ENCODE results near the gene MDFI. TPM values are rescaled to one million over a fixed set of nuclear protein-coding genes. Genes with fewer than 3 reads are reported as not detected.

The MDFI gene
- polyA plus RNA-seq, 1 experiment: 0.19 TPM

DNA sequence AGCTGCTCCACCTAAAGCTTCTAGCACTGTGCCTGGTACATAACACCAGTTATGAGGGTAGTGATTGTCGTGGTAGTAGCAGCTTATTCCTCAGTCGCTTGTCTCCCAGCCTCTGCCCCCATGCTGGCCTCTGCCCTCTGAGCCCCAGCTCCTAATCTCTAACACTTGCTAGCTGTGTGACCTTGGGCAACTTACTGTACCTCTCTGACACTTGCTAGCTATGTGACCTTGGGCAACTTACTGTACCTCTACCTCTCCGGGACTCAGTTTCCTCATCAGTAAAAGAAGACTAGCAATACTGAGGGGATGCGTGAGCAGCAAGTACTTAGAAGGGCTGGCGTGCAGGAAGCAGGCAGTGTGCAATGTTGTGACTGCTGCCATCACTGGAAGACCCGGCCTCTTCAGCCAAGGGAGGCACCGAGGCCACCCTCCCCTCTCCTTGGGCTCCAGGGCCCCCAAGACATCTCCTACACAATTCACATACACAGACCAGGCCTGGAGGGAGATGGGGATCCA lies 9.9 kb downstream of the MDFI start:
- no peaks in the 10 kb centered on the region for H3K9me3 ChIP-seq (ENCODE audit: control insufficient read depth, insufficient read depth, low read length)
- peaks cover 42% of the 10 kb centered on the region for H3K27me3 ChIP-seq (ENCODE audit: control insufficient read depth, insufficient read depth, low read length)
- ChIA-PET POLR2A (no interaction called here), CTCF (interaction anchor here (1.0 to 1.3 kb wide), 2 partner anchors 46 to 280 kb away, joined by 4 read pairs; no protein-coding TSS in a partner anchor)
- TF ChIP-seq, protein P1, sequence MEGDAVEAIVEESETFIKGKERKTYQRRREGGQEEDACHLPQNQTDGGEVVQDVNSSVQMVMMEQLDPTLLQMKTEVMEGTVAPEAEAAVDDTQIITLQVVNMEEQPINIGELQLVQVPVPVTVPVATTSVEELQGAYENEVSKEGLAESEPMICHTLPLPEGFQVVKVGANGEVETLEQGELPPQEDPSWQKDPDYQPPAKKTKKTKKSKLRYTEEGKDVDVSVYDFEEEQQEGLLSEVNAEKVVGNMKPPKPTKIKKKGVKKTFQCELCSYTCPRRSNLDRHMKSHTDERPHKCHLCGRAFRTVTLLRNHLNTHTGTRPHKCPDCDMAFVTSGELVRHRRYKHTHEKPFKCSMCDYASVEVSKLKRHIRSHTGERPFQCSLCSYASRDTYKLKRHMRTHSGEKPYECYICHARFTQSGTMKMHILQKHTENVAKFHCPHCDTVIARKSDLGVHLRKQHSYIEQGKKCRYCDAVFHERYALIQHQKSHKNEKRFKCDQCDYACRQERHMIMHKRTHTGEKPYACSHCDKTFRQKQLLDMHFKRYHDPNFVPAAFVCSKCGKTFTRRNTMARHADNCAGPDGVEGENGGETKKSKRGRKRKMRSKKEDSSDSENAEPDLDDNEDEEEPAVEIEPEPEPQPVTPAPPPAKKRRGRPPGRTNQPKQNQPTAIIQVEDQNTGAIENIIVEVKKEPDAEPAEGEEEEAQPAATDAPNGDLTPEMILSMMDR (IDR thresholded peaks at IDR 0.05; ENCODE audit: low read depth, low read length): no peak
- no peak overlapping the region for H3K27ac ChIP-seq (ENCODE audit: low read depth, low read length)
- no peak for DNase-seq (ENCODE audit: low read depth, low spot score)
- H3K4me3 ChIP-seq (ENCODE audit: low read depth, low read length): no peak overlapping the region

DNA sequence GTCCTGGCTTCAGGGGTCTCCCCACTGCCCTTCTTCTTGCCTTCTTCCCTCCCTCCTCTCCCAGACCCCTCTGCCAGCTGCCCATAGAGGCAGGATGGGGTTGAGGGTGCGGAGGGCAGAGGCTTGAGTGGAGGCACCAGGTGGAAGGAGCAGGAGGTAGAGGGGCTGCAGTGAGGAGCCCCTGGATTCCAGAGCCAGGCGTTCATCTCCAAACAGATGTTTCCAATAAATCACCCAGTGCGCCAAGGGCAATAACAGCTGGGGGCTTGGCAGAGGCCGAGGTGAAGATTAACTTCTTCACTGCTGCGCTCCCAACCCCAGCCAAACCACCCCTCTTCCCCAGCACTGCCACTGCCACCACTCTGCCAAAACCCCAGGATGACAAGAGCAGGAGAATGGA lies 10.7 kb downstream of the MDFI start:
- H3K9me3 ChIP-seq (ENCODE audit: control insufficient read depth, insufficient read depth, low read length): no peaks in the 10 kb centered on the region
- peaks cover 37% of the 10 kb centered on the region for H3K27me3 ChIP-seq (ENCODE audit: control insufficient read depth, insufficient read depth, low read length)
- no peak for DNase-seq (ENCODE audit: low read depth, low spot score)
- ChIA-PET POLR2A (no interaction called here), CTCF (no interaction called here)
- no peak overlapping the region for H3K4me3 ChIP-seq (ENCODE audit: low read depth, low read length)
- H3K27ac ChIP-seq (ENCODE audit: low read depth, low read length): no peak overlapping the region
- TF ChIP-seq, protein P1 (IDR thresholded peaks at IDR 0.05; ENCODE audit: low read depth, low read length): no peak

DNA sequence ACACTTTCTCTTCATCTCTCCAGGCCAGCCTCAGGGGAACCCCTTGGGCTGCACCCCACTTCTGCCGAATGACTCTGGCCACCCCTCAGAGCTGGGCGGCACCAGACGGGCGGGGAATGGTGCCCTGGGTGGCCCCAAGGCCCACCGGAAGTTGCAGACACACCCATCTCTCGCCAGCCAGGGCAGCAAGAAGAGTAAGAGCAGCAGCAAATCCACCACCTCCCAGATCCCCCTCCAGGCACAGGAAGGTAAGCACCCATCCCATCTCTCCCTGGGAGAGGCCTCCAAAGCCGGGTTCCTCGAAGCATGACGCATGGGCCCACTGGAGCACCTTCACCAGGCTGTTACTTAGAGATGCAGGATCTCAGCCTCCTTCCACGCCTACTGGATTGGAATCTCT lies 11.3 kb downstream of the MDFI start:
- DNase-seq (ENCODE audit: low read depth, low spot score): no peak
- peaks cover 33% of the 10 kb centered on the region for H3K27me3 ChIP-seq (ENCODE audit: control insufficient read depth, insufficient read depth, low read length)
- TF ChIP-seq, protein P1 (IDR thresholded peaks at IDR 0.05; ENCODE audit: low read depth, low read length): no peak
- H3K9me3 ChIP-seq (ENCODE audit: control insufficient read depth, insufficient read depth, low read length): no peaks in the 10 kb centered on the region; the same call in 1 of the 2 replicates
- POLR2A ChIA-PET: no interaction called here
- H3K4me3 ChIP-seq (ENCODE audit: low read depth, low read length): no peak overlapping the region
- no peak overlapping the region for H3K27ac ChIP-seq (ENCODE audit: low read depth, low read length)
- CTCF ChIA-PET: interaction anchor here (1.2 kb wide), 1 partner anchor 185 kb away, joined by 3 read pairs; no protein-coding TSS in a partner anchor

GRCh38 chr6:41650120-41650519 lies 11.9 kb downstream of the MDFI start:
- TF ChIP-seq, protein P1 (IDR thresholded peaks at IDR 0.05; ENCODE audit: low read depth, low read length): no peak
- Histone ChIP-seq H3K27ac (ENCODE audit: low read depth, low read length) (no peak overlapping the region), H3K4me3 (ENCODE audit: low read depth, low read length) (no peak overlapping the region), H3K27me3 (ENCODE audit: control insufficient read depth, insufficient read depth, low read length) (peaks cover 35% of the 10 kb centered on the region), H3K9me3 (ENCODE audit: control insufficient read depth, insufficient read depth, low read length) (no peaks in the 10 kb centered on the region; the same call in 1 of the 2 replicates)
- POLR2A ChIA-PET: no interaction called here
- CTCF ChIA-PET: interaction anchor here (0.7 to 1.2 kb wide), 2 partner anchors 180 to 185 kb away, joined by 3 read pairs; no protein-coding TSS in a partner anchor
- DNase-seq (ENCODE audit: low read depth, low spot score): no peak

DNA sequence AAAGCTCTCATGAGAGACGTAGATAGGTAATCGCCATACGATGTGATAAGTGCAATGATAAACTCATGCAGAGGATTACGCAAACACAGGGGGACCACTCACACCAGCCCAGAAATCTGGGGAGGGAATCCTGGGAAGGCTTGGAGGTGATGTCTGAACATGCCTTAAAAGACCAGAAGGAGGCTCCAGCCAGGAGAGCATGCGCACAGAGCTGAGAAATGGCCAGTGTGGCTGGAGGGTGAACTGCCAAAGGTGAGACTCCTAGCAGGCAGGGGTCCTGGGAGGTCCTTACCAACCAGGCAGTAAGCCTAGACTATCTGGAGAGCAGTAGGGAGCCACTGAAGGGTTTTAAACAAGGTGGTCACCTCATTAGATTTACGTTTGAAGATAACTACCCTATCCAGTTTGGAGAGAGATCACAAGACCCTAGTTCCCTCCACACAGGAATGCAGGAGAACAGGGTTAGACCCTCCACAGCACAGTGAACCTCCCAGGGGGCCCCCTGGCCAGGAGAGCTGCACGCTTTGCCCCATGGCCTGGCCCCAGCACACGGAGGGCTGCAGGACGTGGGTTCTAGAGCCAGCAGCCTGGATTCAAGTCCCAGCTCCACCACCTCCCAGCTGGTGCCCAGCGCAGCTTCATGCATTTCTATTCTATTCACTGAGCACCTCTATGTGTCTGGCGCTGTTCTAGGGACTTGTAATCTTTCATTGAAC lies 13.1 kb downstream of the MDFI start:
- H3K4me3 ChIP-seq (ENCODE audit: low read depth, low read length): no peak overlapping the region
- ChIA-PET CTCF (interaction anchor here (0.6 to 0.9 kb wide), 2 partner anchors 15 to 49 kb away, joined by 3 read pairs; no protein-coding TSS in a partner anchor), POLR2A (interaction anchor here (0.6 kb wide), 1 partner anchor 243 kb away, joined by 3 read pairs; no protein-coding TSS in a partner anchor)
- TF ChIP-seq, protein P1 (IDR thresholded peaks at IDR 0.05; ENCODE audit: low read depth, low read length): no peak
- peaks cover 24% of the 10 kb centered on the region for H3K27me3 ChIP-seq (ENCODE audit: control insufficient read depth, insufficient read depth, low read length)
- H3K9me3 ChIP-seq (ENCODE audit: control insufficient read depth, insufficient read depth, low read length): no peaks in the 10 kb centered on the region; the same call in 1 of the 2 replicates
- no peak overlapping the region for H3K27ac ChIP-seq (ENCODE audit: low read depth, low read length)
- DNase-seq (ENCODE audit: low read depth, low spot score): no peak

Measured in AG04450 (cell line).